Astrocyte of the hippocampus (primary cell): ENCODE measurements around the gene RGR.
A peak's percentile ranks its signal among the peaks of the same experiment; 100 is the strongest.
"Not testable (repeated sequence)": the region's sequence is repeated elsewhere in the genome, so short reads cannot be mapped to it uniquely, and the experiment has no call there.

Source experiments
- DNase-seq: peaks from one replicate; pipeline ENCODE4 v3.0.0; 2011; ENCODE audit warnings: low read depth, low spot score

RGR gene

DNA sequence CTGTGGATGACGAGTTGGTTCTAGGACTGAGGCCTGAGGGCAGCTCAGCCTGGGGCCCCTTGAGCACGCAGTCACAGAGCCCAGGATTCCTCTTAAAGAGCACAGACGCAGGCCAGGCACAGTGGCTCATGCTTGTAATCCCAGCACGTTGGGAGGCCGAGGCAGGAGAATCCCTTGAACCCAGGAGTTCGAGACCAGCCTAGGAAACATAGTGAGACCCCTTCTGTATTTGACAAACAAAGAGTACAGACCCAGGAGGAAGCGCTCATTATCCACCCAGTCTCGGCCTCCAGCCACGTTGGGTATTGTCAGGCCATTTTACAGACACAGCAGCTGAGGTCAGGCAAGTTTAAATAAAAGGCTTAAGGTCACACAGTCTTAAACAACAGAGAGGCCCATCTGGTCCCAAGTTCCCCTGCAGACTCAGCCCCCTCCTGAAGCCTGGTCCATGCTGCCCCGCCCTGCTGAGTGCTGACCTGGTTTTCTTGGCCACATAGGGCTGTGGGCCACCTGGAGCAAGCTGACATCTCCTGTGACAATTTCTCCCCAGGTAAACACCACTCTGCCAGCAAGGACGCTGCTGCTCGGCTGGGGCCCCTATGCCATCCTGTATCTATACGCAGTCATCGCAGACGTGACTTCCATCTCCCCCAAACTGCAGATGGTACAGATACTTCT, 12.6 kb downstream of the RGR start:
- DNase-seq = no peak

DNA sequence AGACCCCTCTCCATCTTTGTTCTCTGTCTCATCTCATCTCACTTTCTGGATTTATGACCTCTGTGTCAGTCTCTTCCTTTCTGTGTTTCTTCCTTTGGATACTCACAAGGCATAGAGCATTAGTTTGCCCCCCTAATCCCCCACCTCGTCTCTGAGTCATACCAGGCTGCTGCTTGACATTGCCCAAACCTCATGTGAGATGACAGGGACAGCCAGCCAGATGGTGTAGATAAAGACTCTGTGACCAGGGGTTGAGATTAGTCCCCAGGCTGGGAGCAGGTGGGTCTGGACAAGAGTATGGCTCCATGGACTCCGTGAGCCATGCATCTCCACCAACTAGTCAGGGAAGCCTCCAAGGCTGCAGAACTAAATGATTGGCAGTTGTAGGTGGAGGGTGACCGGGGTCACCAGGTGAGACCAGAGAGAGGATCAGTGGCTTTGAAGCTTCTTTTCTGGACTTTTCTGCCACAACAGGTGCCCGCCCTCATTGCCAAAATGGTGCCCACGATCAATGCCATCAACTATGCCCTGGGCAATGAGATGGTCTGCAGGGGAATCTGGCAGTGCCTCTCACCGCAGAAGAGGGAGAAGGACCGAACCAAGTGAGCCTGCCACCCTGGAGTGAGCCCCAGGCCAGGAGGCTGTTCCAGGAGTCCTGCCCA, 13.3 kb downstream of the RGR start:
- DNase-seq = no peak

DNA sequence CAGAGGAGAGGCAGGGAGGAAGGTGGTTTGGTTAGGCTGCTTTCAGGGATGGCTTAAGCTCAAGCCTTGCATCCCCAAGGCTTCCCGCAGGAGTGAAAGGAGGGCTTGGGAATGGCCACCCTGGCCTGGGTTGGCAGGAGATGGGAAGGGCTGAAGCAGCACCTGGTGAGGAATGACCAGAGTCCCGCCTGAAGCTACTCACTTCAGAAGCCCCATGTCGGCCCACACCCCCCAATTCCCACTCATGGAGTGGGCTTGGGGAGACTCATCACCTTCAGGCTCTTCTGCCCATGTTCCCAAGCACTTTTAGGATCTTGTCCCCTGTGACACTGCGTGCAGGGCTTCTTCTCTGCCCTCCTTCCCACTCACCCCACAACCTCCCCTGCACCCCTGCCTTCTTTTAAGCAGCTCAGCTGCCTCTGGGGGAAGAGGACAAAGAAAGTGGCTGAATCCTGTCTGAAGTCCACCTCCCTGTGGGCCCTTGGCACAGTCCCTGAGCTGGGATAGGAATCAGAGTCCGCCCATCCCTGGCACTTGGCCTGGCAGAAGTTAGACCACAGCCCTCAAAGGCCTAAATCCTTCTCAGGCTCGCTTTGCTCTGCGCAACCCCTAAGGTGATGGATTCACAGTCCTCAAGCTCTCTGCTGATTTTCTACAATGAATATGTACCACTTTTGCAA, 16.5 kb downstream of the RGR start:
- no peak for DNase-seq

DNA sequence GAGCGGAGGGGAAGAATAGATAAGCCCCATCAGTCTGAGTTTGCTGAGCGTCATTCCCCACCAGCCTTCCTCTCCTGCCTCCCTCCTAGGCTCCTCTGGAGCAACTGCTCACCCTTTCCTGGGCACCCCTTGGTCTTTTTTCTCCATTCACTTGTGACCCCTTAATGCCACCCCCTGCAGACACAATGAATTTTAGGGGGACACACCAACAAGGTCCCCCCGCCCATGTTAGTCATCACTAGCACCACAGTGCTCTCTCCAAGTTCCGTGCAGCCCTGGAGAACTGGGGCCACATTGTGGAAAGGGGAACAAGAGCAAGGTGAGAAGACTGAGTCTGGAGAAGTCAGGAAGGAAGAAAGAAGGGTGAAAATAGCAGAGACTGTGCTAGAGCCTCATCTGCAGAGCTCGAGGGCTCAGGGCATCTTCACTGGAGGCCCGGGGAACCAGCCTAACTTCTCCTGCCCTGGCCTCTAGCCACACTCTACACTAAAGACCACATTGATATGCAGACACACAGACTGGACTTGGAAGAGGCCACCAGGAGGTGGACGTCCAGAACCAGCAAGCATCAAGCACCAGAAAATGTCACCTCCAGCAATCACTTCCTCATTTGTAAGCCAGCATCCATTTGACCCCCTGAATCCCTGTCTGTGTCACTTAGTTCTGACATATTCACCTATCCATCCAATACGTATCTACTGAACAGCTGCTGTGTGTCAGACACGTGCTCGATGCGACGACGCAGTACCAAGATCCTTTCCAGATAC, 17.5 kb downstream of the RGR start:
- no peak for DNase-seq

DNA sequence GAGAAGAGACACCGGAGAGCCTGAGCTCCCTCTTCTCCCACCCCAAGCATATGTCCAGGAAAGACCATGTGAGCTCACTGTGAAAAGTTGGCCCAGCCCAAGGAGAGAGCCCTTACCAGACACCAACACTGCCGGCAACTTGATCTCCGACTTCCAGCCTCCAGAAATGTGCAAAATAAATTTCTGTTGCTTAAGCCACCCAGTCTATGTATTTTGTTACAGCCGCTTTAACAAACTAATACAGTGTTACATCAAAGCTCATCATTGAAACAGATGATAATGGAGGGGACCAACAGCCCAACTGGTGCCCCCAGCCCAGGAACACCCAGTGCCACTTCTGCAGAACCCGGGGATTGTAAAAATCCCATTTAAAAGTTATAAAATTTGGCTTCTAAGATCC, 18.9 kb downstream of the RGR start:
- DNase-seq = no peak

DNA sequence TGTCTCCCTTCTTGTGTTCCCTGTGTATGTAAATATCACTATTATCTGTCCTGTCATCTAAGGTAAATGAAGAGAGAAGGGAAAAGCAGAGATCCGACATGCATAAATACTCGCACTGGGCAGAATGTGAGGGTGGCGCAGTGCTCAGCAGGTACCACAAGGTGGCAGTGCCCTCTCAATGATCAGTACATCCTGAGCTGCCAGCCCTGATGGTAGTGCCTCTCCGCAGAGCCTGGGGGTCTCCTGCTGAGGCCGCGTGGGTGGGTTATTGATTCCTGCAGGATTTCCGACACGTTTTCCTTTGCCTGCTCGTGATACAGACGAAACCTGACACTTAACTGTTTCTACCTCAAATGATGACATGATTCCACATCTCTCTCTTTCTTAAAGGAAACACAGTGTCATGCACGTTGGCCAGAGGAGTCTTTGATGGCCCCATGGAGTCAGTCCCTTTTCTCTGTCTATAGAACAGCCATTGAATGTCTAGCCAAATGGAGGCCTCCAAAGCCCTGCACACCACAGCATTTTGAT, 19.8 kb downstream of the RGR start:
- peak; percentile 80 for DNase-seq

DNA sequence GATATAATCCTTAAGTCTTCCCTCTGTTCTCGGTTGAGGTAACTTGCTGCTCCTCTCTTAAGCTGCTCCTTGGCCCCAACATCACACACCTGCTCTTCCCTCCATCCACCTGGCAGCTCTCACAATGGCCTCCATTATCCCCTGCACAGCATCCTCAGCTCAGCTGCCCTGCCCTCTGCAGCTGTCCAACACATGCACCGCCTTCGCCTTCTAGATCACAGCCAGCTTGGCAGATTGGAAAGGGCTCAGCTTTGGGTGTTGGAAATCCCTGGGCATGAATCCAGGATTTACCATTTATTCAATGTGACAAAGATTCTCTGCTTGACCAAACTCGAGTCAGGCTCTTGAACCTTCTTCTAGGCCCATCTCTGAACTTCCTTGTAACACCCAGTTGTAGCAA, 20.6 kb downstream of the RGR start:
- no peak for DNase-seq

DNA sequence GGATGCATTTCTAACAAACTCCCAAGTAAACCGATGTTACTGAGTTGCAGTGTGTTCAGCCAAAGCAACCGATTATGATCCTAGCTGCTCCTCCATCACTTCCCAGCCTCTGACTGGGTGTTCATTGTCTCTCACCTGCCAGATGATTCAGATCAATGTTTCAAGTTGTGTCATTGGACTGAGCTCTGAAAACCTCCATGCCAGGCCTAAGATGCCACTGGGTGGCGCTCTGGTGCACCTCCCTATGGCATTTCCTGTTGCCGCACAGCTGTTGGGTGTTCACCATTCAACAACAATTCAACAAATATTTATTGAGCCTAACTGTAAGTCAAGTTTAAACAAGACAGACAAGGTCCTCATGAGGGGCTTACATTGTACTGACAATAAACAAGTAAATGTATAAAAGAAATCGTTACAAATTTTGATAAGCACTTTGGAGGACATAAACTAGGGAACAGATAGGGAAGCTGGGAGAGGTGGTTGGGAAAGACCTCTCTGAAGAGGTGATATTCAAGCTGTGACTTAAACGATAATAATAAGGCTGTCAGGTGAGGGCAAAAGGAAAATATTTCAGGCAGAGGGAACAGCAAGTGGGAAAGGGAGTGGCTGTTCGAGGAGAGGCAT, 22.8 kb downstream of the RGR start:
- peak; percentile 61 for DNase-seq

DNA sequence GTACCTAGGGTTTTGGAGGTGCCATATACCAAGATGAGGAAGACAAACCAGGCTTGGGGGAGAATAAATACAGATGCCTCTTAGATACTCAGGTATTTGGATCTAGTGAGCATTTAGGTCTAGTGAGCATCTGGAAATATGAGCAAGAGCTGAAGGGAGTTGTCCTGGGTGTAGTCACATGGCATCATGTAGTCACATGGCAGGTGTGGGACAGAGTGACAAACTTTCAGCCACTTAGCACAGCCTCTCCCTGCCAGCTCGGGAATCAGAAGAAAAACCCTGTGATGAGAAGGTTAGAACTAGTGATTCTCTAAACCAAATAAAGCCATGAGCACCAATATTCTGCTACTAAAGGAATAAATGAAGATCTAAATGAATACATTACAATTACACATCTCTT, 24.3 kb downstream of the RGR start:
- DNase-seq = no peak

DNA sequence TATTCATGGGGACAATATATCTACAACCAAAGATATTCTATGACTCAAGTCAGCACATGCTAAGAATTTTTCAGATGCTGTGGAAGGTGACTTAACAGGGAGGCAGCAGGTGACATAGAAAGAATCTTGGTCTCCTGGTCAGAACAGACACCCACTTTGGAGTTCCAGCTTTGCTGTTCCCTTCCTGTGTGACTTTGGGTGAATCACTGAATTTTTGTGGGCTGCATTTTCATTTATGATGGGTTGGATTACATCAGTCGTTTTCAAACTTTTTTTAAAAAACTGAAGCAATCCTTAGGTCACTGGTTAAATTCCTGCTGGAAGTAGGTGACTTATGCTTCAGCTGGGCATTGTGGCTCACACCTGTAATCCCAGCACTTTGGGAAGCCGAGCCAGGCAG, 24.9 kb downstream of the RGR start:
- DNase-seq = peak; percentile 77

DNA sequence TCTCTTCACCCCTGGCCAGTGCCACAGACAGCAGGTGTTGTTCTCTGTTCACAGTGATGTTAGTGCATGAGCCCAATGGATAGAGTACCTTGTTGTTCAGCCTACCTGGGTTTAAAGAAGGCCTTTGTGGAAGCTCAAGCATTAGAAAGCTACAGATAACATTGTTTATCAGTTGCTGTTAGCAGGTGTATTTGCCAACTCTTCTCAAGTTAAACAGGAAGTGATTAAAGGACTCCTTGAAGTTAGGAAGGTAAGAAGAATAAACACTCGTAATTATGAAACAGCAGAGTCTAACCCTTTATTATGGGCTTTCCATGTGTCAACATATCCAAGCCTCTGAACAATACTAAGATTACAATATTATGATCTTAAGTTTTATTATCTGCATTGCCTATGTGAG, 25.9 kb downstream of the RGR start:
- DNase-seq = no peak

DNA sequence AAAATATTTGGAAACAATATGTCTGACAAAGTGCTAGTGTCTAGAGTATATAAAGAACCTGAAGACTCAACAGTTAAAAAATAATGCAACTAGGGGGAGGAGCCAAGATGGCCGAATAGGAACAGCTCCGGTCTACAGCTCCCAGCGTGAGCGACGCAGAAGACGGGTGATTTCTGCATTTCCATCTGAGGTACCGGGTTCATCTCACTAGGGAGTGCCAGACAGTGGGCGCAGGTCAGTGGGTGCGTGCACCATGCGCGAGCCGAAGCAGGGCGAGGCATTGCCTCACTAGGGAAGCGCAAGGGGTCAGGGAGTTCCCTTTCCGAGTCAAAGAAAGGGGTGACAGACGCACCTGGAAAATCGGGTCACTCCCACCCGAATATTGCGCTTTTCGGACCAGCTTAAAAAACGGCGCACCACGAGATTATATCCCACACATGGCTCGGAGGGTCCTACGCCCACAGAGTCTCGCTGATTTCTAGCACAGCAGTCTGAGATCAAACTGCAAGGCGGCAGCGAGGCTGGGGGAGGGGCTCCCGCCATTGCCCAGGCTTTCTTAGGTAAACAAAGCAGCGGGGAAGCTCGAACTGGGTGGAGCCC, 35.1 kb downstream of the RGR start:
- DNase-seq = not testable (repeated sequence)

DNA sequence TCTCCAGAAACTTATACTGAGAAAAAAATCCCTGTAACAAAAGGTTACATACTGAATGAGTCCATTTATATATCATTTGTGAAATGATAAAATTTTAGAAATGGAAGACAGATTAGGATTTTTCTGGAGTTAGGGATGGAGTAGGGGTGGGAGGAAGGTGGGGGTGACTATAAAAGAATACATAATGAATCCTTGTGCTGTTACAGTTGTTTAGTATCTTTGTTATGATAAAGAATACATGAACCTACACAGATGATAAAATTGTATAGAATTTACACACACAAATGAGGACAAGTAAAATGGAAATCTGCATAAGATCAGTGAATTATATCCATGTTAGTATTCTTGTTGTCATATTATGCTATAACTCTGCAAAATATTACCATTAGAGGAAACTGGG, 41.8 kb downstream of the RGR start:
- DNase-seq = no peak

DNA sequence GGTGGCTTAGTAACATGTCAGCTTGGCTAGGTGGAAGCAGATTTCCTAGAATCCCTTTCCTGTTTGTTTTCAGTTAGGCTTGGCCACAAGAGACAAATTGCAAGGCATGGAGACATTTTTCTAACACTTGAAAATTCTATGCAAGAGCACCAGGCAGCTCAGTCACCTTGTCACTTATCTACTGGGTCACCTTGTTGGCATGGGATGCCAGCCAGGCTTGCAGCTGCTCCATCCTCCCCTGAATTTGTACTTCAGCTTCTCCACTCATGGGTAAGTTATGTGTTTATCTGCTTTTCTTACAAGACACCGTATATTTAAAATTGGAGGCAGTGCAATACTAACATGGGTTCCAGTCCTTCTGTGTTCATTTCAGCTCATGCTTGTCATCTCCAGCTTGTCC, 43.3 kb downstream of the RGR start:
- DNase-seq = no peak

DNA sequence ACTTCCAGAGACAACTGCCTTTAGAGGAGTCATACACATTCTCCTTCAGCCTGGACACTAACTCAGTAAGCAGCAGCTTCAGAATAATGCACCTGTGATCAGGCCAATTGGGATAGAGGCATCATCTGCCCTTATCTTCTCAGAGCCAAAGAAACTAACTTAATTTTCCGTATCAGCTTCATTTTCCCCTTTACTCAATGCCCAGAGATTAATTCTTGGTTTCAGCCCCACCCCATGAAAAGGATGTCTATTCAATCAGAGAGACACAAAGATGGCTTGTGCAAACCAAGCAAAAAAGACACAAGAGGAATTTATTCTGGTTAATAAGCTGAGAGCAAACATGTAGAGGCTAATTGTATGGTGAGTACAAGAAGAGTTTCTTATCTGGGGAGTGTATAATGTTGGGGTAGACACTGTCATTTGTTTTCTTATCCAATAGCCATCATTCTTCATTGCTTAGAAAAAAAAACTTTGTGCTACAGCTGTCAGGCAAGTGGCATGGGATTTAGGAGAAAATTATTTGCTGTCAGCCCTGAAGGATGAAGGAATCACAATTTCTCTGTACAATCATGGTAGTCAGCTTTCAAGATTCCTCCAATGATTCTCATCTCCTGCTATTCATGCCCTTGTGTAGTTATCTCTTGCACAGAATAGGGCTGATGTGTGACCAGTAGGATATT, 44.8 kb downstream of the RGR start:
- DNase-seq = no peak

DNA sequence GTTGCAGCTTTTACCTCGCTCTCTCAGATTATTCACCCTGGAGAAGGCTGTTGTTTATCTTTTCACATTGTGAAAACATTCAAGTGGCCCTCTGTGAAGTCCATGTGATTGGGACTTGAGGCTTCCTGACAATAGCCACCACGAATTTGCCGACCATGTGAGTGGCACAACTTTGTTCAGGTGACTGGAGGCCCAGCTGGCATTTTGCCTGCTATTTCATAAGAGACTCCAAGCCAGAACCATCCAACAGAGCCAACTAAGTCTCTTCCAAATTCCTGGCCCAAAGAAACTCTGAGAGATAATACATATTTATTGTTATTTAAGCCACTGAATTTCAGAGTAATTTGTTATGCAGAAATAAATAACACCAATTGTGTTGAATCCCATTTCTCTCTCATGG, 45.4 kb downstream of the RGR start:
- DNase-seq = no peak

DNA sequence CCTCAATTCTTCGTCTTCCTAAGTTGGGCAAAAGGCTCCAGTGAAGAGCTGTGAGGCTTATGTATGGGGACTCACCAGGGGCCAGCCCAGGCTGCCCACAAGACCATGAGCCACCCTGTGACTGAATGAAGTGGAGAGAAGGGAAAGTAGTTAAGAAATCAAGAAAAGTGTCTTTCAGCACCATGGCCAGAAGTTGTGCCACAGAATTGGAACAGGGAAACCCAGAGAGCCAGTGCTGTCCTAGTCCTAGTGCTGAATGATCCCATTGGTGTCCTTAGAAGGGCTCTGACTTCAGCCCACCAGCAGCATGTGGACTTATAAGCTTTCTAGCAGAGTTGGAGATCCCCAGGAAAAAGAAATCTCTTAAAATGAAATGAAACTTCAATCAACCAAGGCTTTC, 46.5 kb downstream of the RGR start:
- DNase-seq = peak; percentile 83

DNA sequence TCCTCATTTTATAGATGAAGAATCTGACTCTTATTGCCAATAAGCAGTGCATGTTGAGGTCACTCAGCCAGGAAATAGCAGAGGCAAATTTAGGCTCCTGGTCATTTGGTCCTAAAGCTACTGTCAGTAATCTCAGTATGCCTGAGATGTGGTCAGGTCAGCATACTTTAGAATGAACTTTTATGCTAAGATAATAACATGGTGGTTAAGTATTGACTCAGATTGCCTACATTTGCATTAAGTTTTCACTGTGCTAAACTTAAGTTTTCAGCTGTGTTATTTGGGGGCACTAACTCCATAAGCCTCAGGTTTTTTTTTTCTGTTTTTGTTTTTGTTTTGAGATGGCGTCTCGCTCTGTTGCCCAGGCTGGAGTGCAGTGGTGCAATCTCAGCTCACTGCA, 47.6 kb downstream of the RGR start:
- no peak for DNase-seq

DNA sequence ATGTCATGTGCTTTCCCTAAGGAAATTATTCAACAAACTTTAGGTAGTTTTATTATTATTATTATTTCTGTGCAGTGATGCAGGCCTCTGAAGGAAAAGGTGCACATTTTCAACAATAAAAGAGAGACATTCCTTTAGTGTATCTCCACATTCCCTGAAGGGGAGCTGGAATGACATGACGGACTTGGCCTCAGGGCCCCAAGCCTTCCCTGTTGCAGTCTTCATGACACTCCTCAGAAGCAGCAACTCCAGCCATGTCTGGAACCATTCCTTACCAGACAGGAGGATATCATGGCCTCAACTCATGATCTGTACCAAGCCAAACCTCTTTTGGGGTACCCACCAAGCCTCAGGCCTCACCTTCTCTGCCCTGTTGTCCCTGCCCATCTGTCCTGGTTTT, 48.3 kb downstream of the RGR start:
- DNase-seq = no peak

DNA sequence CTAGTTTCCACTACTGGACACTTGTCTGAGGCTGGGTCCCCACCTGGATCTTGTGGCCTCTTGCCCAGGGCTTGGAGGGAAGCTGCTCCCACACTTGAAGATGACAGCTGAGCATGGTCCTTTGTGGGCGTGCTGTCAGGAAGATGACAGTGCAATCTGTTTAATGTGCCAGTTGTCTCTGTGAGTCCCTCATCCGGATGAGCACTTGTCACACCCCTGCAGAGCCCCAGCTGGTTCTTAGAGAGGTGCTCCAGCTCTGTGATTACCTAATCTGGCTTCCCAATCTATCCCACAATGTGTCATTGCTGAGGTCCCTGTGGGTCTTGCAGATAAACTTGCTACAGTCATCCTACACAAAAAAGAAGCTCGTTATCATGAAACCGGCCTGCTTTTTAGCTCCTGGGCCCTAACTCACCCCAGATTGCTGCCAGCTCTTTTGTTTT, 48.7 kb downstream of the RGR start:
- DNase-seq = no peak
